GM19239 (cell line): ENCODE data around the gene CD58.

Source experiments
- DNase-seq: peaks from one replicate; pipeline ENCODE4 v3.0.0; 2011; ENCODE audit warnings: low spot score; ENCODE audit not compliant: insufficient read length
- FAIRE-seq: peaks from 2 replicates; lab custom pipeline; 2011; peaks lifted over from hg19 to GRCh38; lab: Jason Lieb, UNC

The CD58 gene

GRCh38 chr1:116483481-116484309 lies 87.1 kb downstream of the CD58 start:
- no peak for FAIRE-seq
- no peak for DNase-seq

- DNase-seq (no peak), FAIRE-seq (no peak)
Measured at GRCh38 chr1:116482490-116482889, 88.3 kb downstream of the CD58 start.

- FAIRE-seq (no peak), DNase-seq (no peak)
Measured at GRCh38 chr1:116481934-116482333, 88.9 kb downstream of the CD58 start.

GRCh38 chr1:116478621-116479020 lies 92.2 kb downstream of the CD58 start:
- no peak for DNase-seq
- no peak for FAIRE-seq

- FAIRE-seq, result no peak
Measured at GRCh38 chr1:116477429-116477828, 93.4 kb downstream of the CD58 start.

GRCh38 chr1:116476321-116476720 lies 94.5 kb downstream of the CD58 start:
- FAIRE-seq, result no peak
- DNase-seq, result no peak

More at GRCh38 chr1:116477429-116477828, 93.4 kb downstream of the CD58 start:
- DNase-seq, result no peak

GRCh38 chr1:116475850-116476218 lies 95.0 kb downstream of the CD58 start:
- DNase-seq, result no peak
- no peak for FAIRE-seq

GRCh38 chr1:116474921-116475849 lies 95.6 kb downstream of the CD58 start:
- no peak for FAIRE-seq

GRCh38 chr1:116472431-116472961 lies 98.3 kb downstream of the CD58 start:
- FAIRE-seq (no peak), DNase-seq (no peak)

More at GRCh38 chr1:116474921-116475849, 95.6 kb downstream of the CD58 start:
- DNase-seq, result no peak

- FAIRE-seq (no peak), DNase-seq (no peak)
Measured at GRCh38 chr1:116471241-116471640, 99.6 kb downstream of the CD58 start.

- no peak for DNase-seq
- FAIRE-seq, result no peak
Measured at GRCh38 chr1:116470671-116471070, 100.2 kb downstream of the CD58 start.

GRCh38 chr1:116466810-116467557 lies 103.8 kb downstream of the CD58 start:
- no peak for FAIRE-seq
- DNase-seq, result no peak

- FAIRE-seq (no peak), DNase-seq (no peak)
Measured at GRCh38 chr1:116465845-116466685, 104.8 kb downstream of the CD58 start.

- no peak for FAIRE-seq
- no peak for DNase-seq
Measured at GRCh38 chr1:116465477-116465844, 105.4 kb downstream of the CD58 start.
